HL-60 (cell line): ENCODE data around the gene PSMF1.

ENCODE experiments used
- CTCF ChIP-seq: IDR thresholded peaks from one replicate; pipeline ENCODE4 v1.5.1; 2011; ENCODE audit warnings: low read length, control low read depth, inconsistent platforms; ENCODE audit not compliant: insufficient read depth
- GABPA ChIP-seq: IDR thresholded peaks from 2 replicates; pipeline ENCODE4 v1.6.1; 2012; ENCODE audit warnings: low read depth
- POLR2AphosphoS5 ChIP-seq: IDR thresholded peaks from 2 replicates; pipeline ENCODE4 v1.6.1; 2012; ENCODE audit warnings: low read depth
- REST ChIP-seq: IDR thresholded peaks from 2 replicates; pipeline ENCODE4 v1.6.1; 2012; ENCODE audit warnings: low read depth; ENCODE audit not compliant: insufficient replicate concordance
- SPI1 ChIP-seq: IDR thresholded peaks from 2 replicates; pipeline ENCODE4 v1.6.1; 2012; ENCODE audit warnings: low read depth, mild to moderate bottlenecking, borderline replicate concordance

- TF ChIP-seq CTCF, result no peak
- no peak for TF ChIP-seq REST
- no peak for TF ChIP-seq POLR2AphosphoS5
- TF ChIP-seq GABPA, result no peak
- no peak for TF ChIP-seq SPI1
These were observed 89.0 kb downstream of the PSMF1 start for GRCh38 chr20:1207293-1207878.
